Spleen (tissue), 11 donors: ENCODE results near the gene ABCC3. TPM values are rescaled to one million over a fixed set of nuclear protein-coding genes. Genes with fewer than 3 reads are reported as not detected.

Source experiments
- DNase-seq: peaks from one replicate; pipeline ENCODE4 v3.0.0-alpha.2; 2020
- H3K27ac ChIP-seq, 8 donors: fragments of 200-600 bp; sonication (generic) in 7 of 8; 1 replicate in 4 of 8; 2 replicates in 4 of 8; pipeline versions ENCODE4 v1.5.0 to v1.8.0; 2016 to 2021; ENCODE audit warnings: inconsistent platforms in 4 of 8, mild to moderate bottlenecking in 4 of 8, moderate library complexity in 1 of 8
- H3K27me3 ChIP-seq, 7 donors: fragments of 200-600 bp; sonication (generic) in 6 of 7; replicated peaks in 1 of 7; 1 replicate in 4 of 7; 2 replicates in 3 of 7; pipeline versions ENCODE4 v1.5.0 to v1.8.0; 2016 to 2021; ENCODE audit warnings: inconsistent platforms in 3 of 7, mild to moderate bottlenecking in 1 of 7
- H3K36me3 ChIP-seq, 6 donors: fragments of 200-600 bp; sonication (generic) in 5 of 6; 1 replicate in 4 of 6; 2 replicates in 2 of 6; pipeline versions ENCODE4 v1.5.0 to v1.8.0; 2016 to 2021; ENCODE audit warnings: inconsistent platforms in 2 of 6
- H3K4me1 ChIP-seq, 6 donors: fragments of 200-600 bp; sonication (generic) in 5 of 6; 1 replicate in 3 of 6; 2 replicates in 3 of 6; pipeline versions ENCODE4 v1.5.0 to v1.8.0; 2016 to 2021; ENCODE audit warnings: inconsistent platforms in 3 of 6
- H3K4me3 ChIP-seq, 8 donors: fragments of 200-600 bp; sonication (generic) in 7 of 8; 1 replicate in 4 of 8; 2 replicates in 4 of 8; pipeline versions ENCODE4 v1.5.0 to v1.8.0; 2016 to 2021; ENCODE audit warnings: inconsistent platforms in 4 of 8, mild to moderate bottlenecking in 4 of 8, moderate library complexity in 2 of 8
- H3K9me3 ChIP-seq, 8 donors: fragments of 200-600 bp; sonication (generic) in 7 of 8; 1 replicate in 4 of 8; 2 replicates in 4 of 8; pipeline versions ENCODE4 v1.5.0 to v1.8.0; 2016 to 2021; ENCODE audit warnings: inconsistent platforms in 4 of 8
- CTCF ChIP-seq, 11 experiments: fragments of 200-600 bp in 7 of 11; fragments of 450-650 bp in 4 of 11; sonication (generic) in 4 of 11; IDR thresholded peaks in 8 of 11; conservative IDR thresholded peaks in 3 of 11; 1 replicate in 7 of 11; 2 replicates in 4 of 11; pipeline versions ENCODE4 v1.4.0 to v1.8.0; 2016 to 2021; ENCODE audit warnings: antibody characterized with exemption in 11 of 11, inconsistent platforms in 4 of 11, mild to moderate bottlenecking in 1 of 11
- POLR2A ChIP-seq, 3 donors: fragments of 450-650 bp; IDR thresholded peaks; one replicate each; pipeline ENCODE4 v1.5.1; 2017; ENCODE audit warnings: antibody characterized with exemption in 3 of 3, mild to moderate bottlenecking in 1 of 3
- POLR2AphosphoS5 ChIP-seq, 3 donors: sonication (generic); formaldehyde crosslinking; IDR thresholded peaks; one replicate each; pipeline ENCODE4 v1.5.1; 2017; ENCODE audit warnings: antibody characterized with exemption in 3 of 3
- WGBS, 5 donors: extraction: QIAGEN DNeasy Blood & Tissue Kit in 3 of 5; methylation state at CpG; one replicate each; pipeline versions ENCODE4 v1.1.5 to v1.1.7; 2013 to 2018; 5-methylcytosine and 5-hydroxymethylcytosine counted together
- intact Hi-C: fragments of 100-400 bp; cut with DNase I; formaldehyde crosslinking; loops from one replicate; pipeline ENCODE4 v1.15.0; 2023; ENCODE audit warnings: low total_unique reads
- polyA plus RNA-seq, 3 donors: library from polyadenylated mRNA; stranded (reverse); fragments of 200-250 nt; gene quantifications; one replicate each; pipeline ENCODE4 v1.2.1, GENCODE V29; 2013
- total RNA-seq, 7 donors: library from RNA; depleted of rRNA in 3 of 7; stranded (reverse); fragments of >200 nt in 3 of 7; fragmentation: NEBNext Ultra II Directional in 4 of 7; extraction: Animal tissue kit (Norgen Biotek cat#: 25700) in 4 of 7; gene quantifications; one replicate each; pipeline versions ENCODE4 v1.1.0 to v1.2.1, GENCODE V29; 2016 to 2021
- donor health status: healthy with polysubstance abuse.
- donor health status: DM: no; HTN: no; CAD: no; lungs with moderate emphysema.
- donor health status: DM: no; HTN: no; CAD: no.
- donor health status: Bipolar disorder and iron deficiency.
- donor health status: healthy.
- donor health status: DM: no; HTN: no; CAD: no.
- donor health status: DM: yes; HTN: yes; CAD: no.

ABCC3 gene
- total and polyA plus RNA-seq, 10 donors: 8.6 to 37.1 (median 30.0) TPM

GRCh38 chr17:50590946-50591737 lies 43.5 kb upstream of the ABCC3 start:
- peaks cover 0 to 22% (median 11%) of the 10 kb centered on the region in 6 donors for H3K4me1 ChIP-seq
- no peak for TF ChIP-seq POLR2A (IDR thresholded peaks at IDR 0.05)
- TF ChIP-seq CTCF (IDR thresholded peaks at IDR 0.05 in 8 of 11, conservative IDR thresholded peaks at IDR 0.05 in 3 of 11): no peak
- no peak for TF ChIP-seq POLR2AphosphoS5 (IDR thresholded peaks at IDR 0.05)
- 92 to 96% (median 94%) methylated on average over 15 to 24 of the region's 24 CpGs for WGBS, 5 donors
- peaks cover 0 to 2% (median 0%) of the 10 kb centered on the region in 7 donors for H3K27me3 ChIP-seq
- no peak overlapping the region for H3K27ac ChIP-seq
- H3K4me3 ChIP-seq: no peak overlapping the region
- DNase-seq: no peak
- H3K9me3 ChIP-seq: no peaks in the 10 kb centered on the region
- no peaks in the 10 kb centered on the region for H3K36me3 ChIP-seq
- intact Hi-C loops: no loop called here

- intact Hi-C loops: no loop called here
- WGBS, 5 donors: 51 to 73% (median 66%) methylated on average over 7 to 10 of the region's 10 CpGs
- Histone ChIP-seq H3K36me3 (no peaks in the 10 kb centered on the region), H3K4me3 (no peak overlapping the region), H3K4me1 (peaks cover 0 to 22% (median 11%) of the 10 kb centered on the region in 6 donors), H3K27ac (no peak overlapping the region), H3K27me3 (peaks cover 0 to 5% (median 0%) of the 10 kb centered on the region in 7 donors), H3K9me3 (no peaks in the 10 kb centered on the region)
- no peak for TF ChIP-seq POLR2AphosphoS5 (IDR thresholded peaks at IDR 0.05)
- no peak for TF ChIP-seq CTCF (IDR thresholded peaks at IDR 0.05 in 8 of 11, conservative IDR thresholded peaks at IDR 0.05 in 3 of 11)
- TF ChIP-seq POLR2A (IDR thresholded peaks at IDR 0.05): no peak
- no peak for DNase-seq
Observed at GRCh38 chr17:50593321-50593720, 41.4 kb upstream of the ABCC3 start.

GRCh38 chr17:50594128-50594823 lies 40.4 kb upstream of the ABCC3 start:
- TF ChIP-seq POLR2AphosphoS5 (IDR thresholded peaks at IDR 0.05) (no peak), POLR2A (IDR thresholded peaks at IDR 0.05) (no peak), CTCF (IDR thresholded peaks at IDR 0.05 in 8 of 11, conservative IDR thresholded peaks at IDR 0.05 in 3 of 11) (no peak)
- H3K27me3 ChIP-seq: peaks cover 0 to 5% (median 0%) of the 10 kb centered on the region in 7 donors
- no peaks in the 10 kb centered on the region for H3K9me3 ChIP-seq
- H3K27ac ChIP-seq: no peak overlapping the region
- H3K4me1 ChIP-seq: peaks cover 0 to 12% (median 6%) of the 10 kb centered on the region in 6 donors
- no peak overlapping the region for H3K4me3 ChIP-seq
- DNase-seq: no peak
- no peaks in the 10 kb centered on the region for H3K36me3 ChIP-seq
- intact Hi-C loops: no loop called here
- 71 to 84% (median 77%) methylated on average over 11 of the region's 11 CpGs for WGBS, 5 donors

- 82 to 88% (median 87%) methylated on average over 21 of the region's 21 CpGs for WGBS, 5 donors
- intact Hi-C loops: no loop called here
Observed at GRCh38 chr17:50594892-50595291, 39.8 kb upstream of the ABCC3 start.

More at GRCh38 chr17:50594892-50595291, 39.8 kb upstream of the ABCC3 start:
- Histone ChIP-seq H3K27me3 (peaks cover 0 to 5% (median 0%) of the 10 kb centered on the region in 7 donors), H3K27ac (no peak overlapping the region), H3K4me1 (peaks cover 0 to 7% (median 2%) of the 10 kb centered on the region in 6 donors), H3K4me3 (no peak overlapping the region), H3K9me3 (no peaks in the 10 kb centered on the region), H3K36me3 (no peaks in the 10 kb centered on the region)
- no peak for DNase-seq
- TF ChIP-seq POLR2AphosphoS5 (IDR thresholded peaks at IDR 0.05) (no peak), POLR2A (IDR thresholded peaks at IDR 0.05) (no peak), CTCF (IDR thresholded peaks at IDR 0.05 in 8 of 11, conservative IDR thresholded peaks at IDR 0.05 in 3 of 11) (no peak)
